Upper lobe of left lung (tissue), 4 donors: ENCODE results near the gene DSG2.

Experiments used
- CTCF ChIP-seq, 6 experiments: fragments of 450-650 bp in 4 of 6; fragments of 200-600 bp in 2 of 6; sonication (generic) in 2 of 6; IDR thresholded peaks; one replicate each; pipeline ENCODE4 v1.5.1; 2016 to 2019; ENCODE audit warnings: antibody characterized with exemption in 6 of 6
- POLR2A ChIP-seq, 4 donors: fragments of 450-650 bp; IDR thresholded peaks; one replicate each; pipeline ENCODE4 v1.5.1; 2016 to 2017; ENCODE audit warnings: antibody characterized with exemption in 4 of 4, mild to moderate bottlenecking in 2 of 4

GRCh38 chr18:31590570-31590969 is 92.6 kb downstream of the DSG2 start:
- no peak for TF ChIP-seq CTCF (IDR thresholded peaks at IDR 0.05)
- TF ChIP-seq POLR2A (IDR thresholded peaks at IDR 0.05) = no peak
